Mesendoderm (in vitro differentiated cells): Measurements from ENCODE around the gene PTPN1.
A peak's percentile ranks its signal among the peaks of the same experiment; 100 is the strongest.
"Not testable (repeated sequence)": the region's sequence is repeated elsewhere in the genome, so short reads cannot be mapped to it uniquely, and the experiment has no call there.

Source experiments
- DNase-seq: peaks from one replicate; pipeline ENCODE4 v3.0.0; 2013
- H2AK5ac ChIP-seq: 2 replicates; pipeline ENCODE4 v1.6.1; 2013; ENCODE audit warnings: low read length, inconsistent platforms
- H2BK120ac ChIP-seq: 2 replicates; pipeline ENCODE4 v1.6.1; 2013; ENCODE audit warnings: low read depth, mild to moderate bottlenecking, low read length, moderate library complexity, mixed read lengths
- H2BK15ac ChIP-seq: replicated peaks from 2 replicates; pipeline ENCODE4 v1.6.1; 2013; ENCODE audit warnings: low read depth, mild to moderate bottlenecking, moderate library complexity
- H2BK5ac ChIP-seq: 2 replicates; pipeline ENCODE4 v1.6.1; 2013; ENCODE audit warnings: low read length, inconsistent platforms
- H3K18ac ChIP-seq: 2 replicates; pipeline ENCODE4 v1.6.1; 2013; ENCODE audit warnings: mild to moderate bottlenecking, low read length, mixed read lengths
- H3K23ac ChIP-seq: one replicate; pipeline ENCODE4 v1.6.1; 2013; ENCODE audit warnings: low read length
- H3K27ac ChIP-seq: 2 replicates; pipeline ENCODE4 v1.5.1; 2013; ENCODE audit warnings: low read depth, mild to moderate bottlenecking, inconsistent platforms, low read length, moderate library complexity
- H3K27me3 ChIP-seq: 2 replicates; pipeline ENCODE4 v1.6.1; 2013; ENCODE audit warnings: low read length, control low read depth, mild to moderate bottlenecking, inconsistent platforms; ENCODE audit not compliant: insufficient read depth, poor library complexity
- H3K36me3 ChIP-seq: 2 replicates; pipeline ENCODE4 v1.6.1; 2013; ENCODE audit warnings: low read length, inconsistent platforms; ENCODE audit not compliant: control insufficient read depth, insufficient read depth
- H3K4ac ChIP-seq: one replicate; pipeline ENCODE4 v1.6.1; 2013; ENCODE audit warnings: low read depth, mild to moderate bottlenecking, low read length, moderate library complexity
- H3K4me1 ChIP-seq: 2 replicates; pipeline ENCODE4 v1.6.1; 2013; ENCODE audit warnings: low read depth, low read length, inconsistent platforms; ENCODE audit not compliant: control insufficient read depth
- H3K4me2 ChIP-seq: 2 replicates; pipeline ENCODE4 v1.6.1; 2013; ENCODE audit warnings: low read length
- H3K4me3 ChIP-seq: 2 replicates; pipeline ENCODE4 v1.5.1; 2013; ENCODE audit warnings: mild to moderate bottlenecking, low read length
- H3K56ac ChIP-seq: one replicate; pipeline ENCODE4 v1.6.1; 2013; ENCODE audit warnings: low read length
- H3K79me1 ChIP-seq: 2 replicates; pipeline ENCODE4 v1.6.1; 2013; ENCODE audit warnings: low read length, inconsistent platforms
- H3K79me2 ChIP-seq: 2 replicates; pipeline ENCODE4 v1.6.1; 2013; ENCODE audit warnings: mild to moderate bottlenecking, low read length; ENCODE audit not compliant: control insufficient read depth, insufficient read depth
- H3K9ac ChIP-seq: 2 replicates; pipeline ENCODE4 v1.6.1; 2013; ENCODE audit warnings: low read length, inconsistent platforms
- H4K5ac ChIP-seq: one replicate; pipeline ENCODE4 v1.6.1; 2013; ENCODE audit warnings: low read length
- H4K8ac ChIP-seq: one replicate; pipeline ENCODE4 v1.6.1; 2013; ENCODE audit warnings: low read depth, mild to moderate bottlenecking, control low read depth, low read length, moderate library complexity
- WGBS: extraction: QIAGEN DNeasy Blood & Tissue Kit; methylation state at CpG from one replicate; pipeline ENCODE4 v1.1.7; 2013; ENCODE audit warnings: low lambda C conversion rate, missing lambda C conversion rate; ENCODE audit not compliant: insufficient coverage; ENCODE audit errors: extremely low coverage; 5-methylcytosine and 5-hydroxymethylcytosine counted together

The PTPN1 gene

GRCh38 chr20:50565871-50566270, 55.7 kb downstream of the PTPN1 start:
- Histone ChIP-seq H3K27me3 (no peaks in the 10 kb centered on the region), H3K79me2 (no peaks in the 10 kb centered on the region), H3K4me2 (no peak overlapping the region), H3K18ac (no peak overlapping the region), H3K4me3 (no peak overlapping the region), H2AK5ac (no peak overlapping the region), H3K27ac (no peak overlapping the region), H3K9ac (no peak overlapping the region), H3K4ac (no peak overlapping the region), H2BK15ac (no peak overlapping the region), H2BK5ac (no peak overlapping the region), H3K36me3 (peaks cover 2% of the 10 kb centered on the region), H3K4me1 (no peaks in the 10 kb centered on the region), H4K5ac (no peak overlapping the region), H3K56ac (no peak overlapping the region), H2BK120ac (no peak overlapping the region), H4K8ac (no peak overlapping the region), H3K79me1 (peaks cover 3% of the 10 kb centered on the region), H3K23ac (no peak overlapping the region)
- no peak for DNase-seq
- no CpG with 5 or more reads among the region's 4 CpGs for WGBS

- DNase-seq: no peak
- Histone ChIP-seq H3K36me3 (peaks cover 2% of the 10 kb centered on the region), H2BK15ac (no peak overlapping the region), H3K79me1 (peaks cover 8% of the 10 kb centered on the region), H3K79me2 (no peaks in the 10 kb centered on the region), H3K4me1 (peaks cover 3% of the 10 kb centered on the region), H2BK5ac (no peak overlapping the region), H2AK5ac (no peak overlapping the region), H3K27ac (no peak overlapping the region), H2BK120ac (no peak overlapping the region), H4K8ac (no peak overlapping the region), H3K4ac (no peak overlapping the region), H3K18ac (no peak overlapping the region), H4K5ac (no peak overlapping the region), H3K23ac (no peak overlapping the region), H3K27me3 (no peaks in the 10 kb centered on the region), H3K9ac (no peak overlapping the region), H3K4me2 (no peak overlapping the region), H3K56ac (no peak overlapping the region), H3K4me3 (no peak overlapping the region)
- WGBS: no CpG with 5 or more reads among the region's 18 CpGs
Measured at GRCh38 chr20:50567860-50568548, 57.8 kb downstream of the PTPN1 start.

- Histone ChIP-seq H4K8ac (no peak overlapping the region), H3K4ac (no peak overlapping the region), H3K27me3 (no peaks in the 10 kb centered on the region), H2BK5ac (no peak overlapping the region), H2BK15ac (no peak overlapping the region), H3K36me3 (peaks cover 2% of the 10 kb centered on the region), H2BK120ac (no peak overlapping the region), H3K23ac (no peak overlapping the region), H4K5ac (no peak overlapping the region), H3K4me2 (no peak overlapping the region), H3K27ac (no peak overlapping the region), H3K79me2 (no peaks in the 10 kb centered on the region), H3K9ac (no peak overlapping the region), H3K79me1 (peaks cover 8% of the 10 kb centered on the region), H3K18ac (no peak overlapping the region), H2AK5ac (no peak overlapping the region), H3K4me3 (no peak overlapping the region), H3K4me1 (peaks cover 3% of the 10 kb centered on the region), H3K56ac (no peak overlapping the region)
- no CpG with 5 or more reads among the region's 11 CpGs for WGBS
- no peak for DNase-seq
Measured at GRCh38 chr20:50568549-50568942, 58.4 kb downstream of the PTPN1 start.

GRCh38 chr20:50569487-50569863, 59.3 kb downstream of the PTPN1 start:
- not testable (repeated sequence) for H3K79me1 ChIP-seq, H2BK120ac ChIP-seq, H2BK15ac ChIP-seq, H3K23ac ChIP-seq, H2AK5ac ChIP-seq, H3K79me2 ChIP-seq, H3K27me3 ChIP-seq, H3K18ac ChIP-seq, H2BK5ac ChIP-seq, H3K4ac ChIP-seq, H3K36me3 ChIP-seq, H4K5ac ChIP-seq, H3K56ac ChIP-seq, H4K8ac ChIP-seq, DNase-seq, H3K4me2 ChIP-seq, H3K9ac ChIP-seq, H3K4me3 ChIP-seq, H3K4me1 ChIP-seq, H3K27ac ChIP-seq
- WGBS: no CpG with 5 or more reads among the region's 7 CpGs

- H3K23ac ChIP-seq: no peak overlapping the region
- H2BK120ac ChIP-seq: no peak overlapping the region
- peaks cover 8% of the 10 kb centered on the region for H3K79me1 ChIP-seq
- H3K27ac ChIP-seq: no peak overlapping the region
- H2BK15ac ChIP-seq: no peak overlapping the region
- H3K18ac ChIP-seq: no peak overlapping the region
- H3K56ac ChIP-seq: no peak overlapping the region
- no peak overlapping the region for H2AK5ac ChIP-seq
- H3K9ac ChIP-seq: no peak overlapping the region
- no peak overlapping the region for H3K4ac ChIP-seq
- WGBS: 100% methylated on average over 2 of the region's 14 CpGs
- no peak overlapping the region for H3K4me2 ChIP-seq
- H4K8ac ChIP-seq: no peak overlapping the region
- H3K4me3 ChIP-seq: no peak overlapping the region
- peaks cover 3% of the 10 kb centered on the region for H3K4me1 ChIP-seq
- H3K36me3 ChIP-seq: peaks cover 2% of the 10 kb centered on the region
- H3K27me3 ChIP-seq: no peaks in the 10 kb centered on the region
- no peaks in the 10 kb centered on the region for H3K79me2 ChIP-seq
- no peak overlapping the region for H2BK5ac ChIP-seq
- no peak overlapping the region for H4K5ac ChIP-seq
- peak; percentile 86 for DNase-seq
Measured at GRCh38 chr20:50569864-50570836, 60.0 kb downstream of the PTPN1 start.
